GM19467 (cell line): Measurements from ENCODE around the gene MICAL1.

Experiments
- ATAC-seq: cut with Tn5 transposase; IDR thresholded peaks from one replicate; pipeline ENCODE4 v1.9.1; 2021; ENCODE audit warnings: mild to moderate bottlenecking, moderate library complexity; ENCODE audit not compliant: unreplicated experiment

MICAL1 gene

DNA sequence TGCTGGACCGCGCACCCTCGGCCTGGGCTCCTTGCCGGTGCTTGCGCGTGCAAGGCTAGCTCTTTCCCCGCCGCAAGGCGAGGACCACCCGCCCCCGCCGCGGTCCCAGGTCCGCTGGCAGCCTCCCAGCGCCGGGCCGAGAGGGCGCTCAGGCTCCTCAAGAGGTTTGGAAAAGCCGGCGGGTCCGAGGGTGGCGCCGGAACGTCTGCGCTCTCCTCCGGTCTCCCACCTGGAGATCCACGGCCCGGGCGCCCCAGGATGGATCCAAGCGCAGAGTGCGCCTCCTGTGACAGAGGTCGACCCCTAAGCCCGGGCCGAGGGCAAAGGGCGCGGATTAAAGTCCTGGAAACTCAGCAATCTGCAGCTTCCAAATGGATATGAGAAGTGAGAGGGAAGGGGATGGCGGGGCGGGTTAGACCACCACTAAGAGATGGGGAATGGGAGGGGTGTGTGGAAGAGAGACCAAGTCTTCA, 575 bp upstream of the MICAL1 start:
- peak; percentile 1 for ATAC-seq

DNA sequence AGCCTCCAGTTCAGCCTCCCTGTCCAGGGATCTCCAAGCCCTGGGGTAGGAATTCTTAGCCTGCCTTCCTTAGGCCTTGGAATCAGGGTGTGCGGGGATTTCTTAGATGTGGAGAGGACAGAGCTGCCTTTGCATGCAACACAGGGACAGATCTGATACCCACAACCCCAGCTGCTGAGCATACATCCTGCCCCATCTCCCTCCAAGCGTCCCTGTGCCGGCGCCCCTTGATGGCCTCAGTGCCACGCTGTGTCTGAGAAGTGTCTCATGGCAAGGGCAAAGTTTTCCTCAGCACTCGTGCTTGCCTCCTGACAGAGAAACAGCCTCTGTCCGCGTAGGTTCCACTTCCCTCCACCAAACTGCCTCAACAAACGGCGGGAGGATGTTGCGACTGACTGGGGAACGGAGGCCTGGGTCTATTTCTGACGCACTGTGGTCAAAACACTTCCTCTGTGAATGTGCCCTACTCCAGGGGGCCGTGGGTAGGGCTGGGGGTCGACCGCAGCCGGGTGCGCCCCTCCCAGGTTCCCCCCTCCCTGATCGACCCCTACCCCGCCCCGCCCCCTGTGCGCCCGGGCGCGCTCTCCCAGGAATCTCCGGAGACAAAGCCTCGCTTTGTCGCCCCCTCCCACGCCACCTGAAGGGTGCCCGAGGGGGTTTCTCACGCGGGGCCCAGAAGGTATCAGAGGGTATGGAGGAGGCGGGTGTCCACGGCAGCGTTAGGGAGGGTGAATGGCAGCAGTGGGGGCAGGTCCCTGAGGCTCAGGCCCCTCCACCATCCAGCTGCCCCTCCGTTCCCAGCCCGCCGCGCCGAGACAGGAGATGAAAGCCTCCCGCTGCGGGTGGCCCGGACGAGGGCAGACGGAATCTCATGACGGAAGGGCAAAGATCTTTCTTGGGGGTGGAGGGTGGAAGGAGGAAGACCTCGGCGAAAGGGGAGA, 806 bp downstream of the MICAL1 start:
- peak; percentile 24 for ATAC-seq

DNA sequence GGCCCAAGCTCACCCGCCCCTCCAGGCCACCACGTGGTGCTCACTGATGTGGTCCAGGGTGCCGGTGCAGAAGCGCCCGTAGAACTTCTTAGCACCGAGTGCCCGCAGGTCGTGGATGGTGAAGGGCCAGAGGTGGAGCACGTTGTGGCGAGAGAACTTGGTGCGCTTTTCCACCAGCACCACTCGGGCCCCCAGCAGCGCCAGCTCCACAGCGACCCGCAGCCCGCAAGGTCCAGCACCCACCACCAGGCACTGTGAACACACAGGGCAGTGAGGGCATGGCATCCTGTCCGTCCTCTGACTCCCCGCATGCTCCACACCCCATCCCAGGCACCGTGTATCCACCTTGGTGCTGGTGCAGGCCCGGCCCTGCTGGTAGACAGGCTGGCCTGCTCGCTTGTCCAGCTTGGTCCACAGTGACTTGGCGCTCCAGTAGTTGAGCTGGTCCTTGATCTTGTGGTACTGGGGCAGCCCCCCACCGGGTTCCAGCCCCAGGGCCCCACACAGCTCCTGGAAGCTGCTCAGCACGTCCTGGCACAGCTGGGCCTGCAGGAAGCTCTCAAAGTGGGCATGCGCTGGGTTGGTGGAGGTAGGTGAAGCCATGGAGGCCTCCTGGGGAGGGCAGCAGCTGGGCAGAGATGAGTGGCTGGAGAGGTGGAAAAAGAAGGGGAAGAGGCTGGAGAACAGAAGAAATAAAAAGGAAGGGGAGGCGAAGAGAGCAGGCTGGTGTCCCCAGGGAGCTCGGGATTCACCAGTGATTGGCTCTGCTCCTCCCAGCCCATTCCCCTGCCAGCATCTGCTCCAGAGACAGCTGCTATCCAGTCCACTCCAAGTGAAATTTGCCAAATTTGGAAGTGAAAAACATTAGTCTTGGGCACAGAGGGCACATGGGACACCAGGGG, 1.7 kb downstream of the MICAL1 start:
- no peak for ATAC-seq

DNA sequence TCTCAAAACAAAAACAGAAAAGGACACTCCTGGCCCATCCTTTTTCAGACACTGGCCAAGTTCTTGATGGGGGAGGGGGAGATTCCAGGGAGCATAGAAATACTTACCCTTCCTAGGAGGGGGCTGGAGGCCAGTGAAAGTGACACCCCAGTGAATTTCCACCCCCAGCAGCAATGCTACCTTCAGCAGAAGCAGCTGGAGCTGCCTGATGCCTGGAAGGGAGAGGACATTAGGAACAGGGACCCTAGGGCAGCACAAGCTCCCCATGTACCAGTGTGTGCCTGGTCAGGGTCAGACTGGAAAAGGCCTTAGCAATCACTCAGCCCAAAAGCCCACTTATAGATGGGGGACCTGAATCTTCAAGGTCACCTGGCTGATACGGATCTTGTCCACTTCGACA, 2.4 kb downstream of the MICAL1 start:
- ATAC-seq: no peak

DNA sequence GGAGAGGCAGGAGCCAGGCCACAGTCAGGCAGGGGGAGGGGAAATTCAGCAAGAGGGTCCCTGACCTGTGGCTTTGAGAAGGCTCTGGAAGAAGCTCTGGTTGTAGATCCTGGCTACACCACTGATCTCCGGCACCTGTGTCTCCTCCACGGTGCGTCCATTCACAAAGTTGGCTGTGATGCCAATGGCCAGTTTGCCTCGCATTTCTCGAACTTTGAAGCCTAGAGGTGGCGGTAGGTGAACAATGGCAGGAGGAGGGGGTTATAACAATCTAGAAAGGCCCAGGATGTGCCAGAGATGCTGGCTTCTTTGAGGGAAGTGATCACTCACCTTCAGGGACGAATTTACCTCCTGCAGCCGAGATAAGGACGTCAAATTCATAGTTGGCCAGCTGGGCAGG, 3.4 kb downstream of the MICAL1 start:
- no peak for ATAC-seq

DNA sequence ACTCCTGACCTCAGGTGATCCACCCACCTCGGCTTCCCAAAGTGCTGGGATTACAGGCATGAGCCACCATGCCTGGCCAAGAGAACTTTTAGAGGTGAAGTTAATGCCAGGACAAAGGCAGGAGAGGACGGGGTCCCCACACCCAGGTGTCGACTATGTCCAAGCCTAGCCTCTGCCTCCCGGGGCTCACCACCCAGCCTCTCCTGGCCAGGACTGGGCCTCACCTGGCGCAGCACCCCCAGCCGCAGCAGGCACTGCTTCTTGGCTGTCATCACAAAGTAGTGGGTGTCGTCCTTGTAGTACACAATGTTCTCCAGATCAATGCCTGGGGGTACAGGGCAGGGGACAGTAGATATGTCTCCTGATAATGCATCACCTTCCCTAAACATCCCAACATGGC, 4.2 kb downstream of the MICAL1 start:
- no peak for ATAC-seq

DNA sequence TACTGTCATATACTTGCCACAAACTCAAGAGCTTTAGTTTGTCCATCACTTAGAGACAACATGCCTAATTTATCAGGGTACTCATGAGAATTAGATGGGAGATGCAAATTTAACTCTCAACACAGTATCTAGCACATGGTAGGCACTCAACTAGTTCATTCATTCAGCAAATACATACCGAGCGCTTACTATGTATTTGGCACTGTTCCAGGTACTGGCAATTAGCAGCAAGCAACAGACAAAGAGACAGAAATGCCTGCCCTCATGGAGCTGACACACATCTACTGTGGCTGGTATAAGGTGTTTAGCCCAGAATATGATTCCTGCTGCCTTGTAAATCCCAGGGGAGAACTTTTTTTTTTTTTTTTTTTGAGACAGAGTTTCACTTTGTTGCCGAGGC, 4.8 kb downstream of the MICAL1 start:
- no peak for ATAC-seq

DNA sequence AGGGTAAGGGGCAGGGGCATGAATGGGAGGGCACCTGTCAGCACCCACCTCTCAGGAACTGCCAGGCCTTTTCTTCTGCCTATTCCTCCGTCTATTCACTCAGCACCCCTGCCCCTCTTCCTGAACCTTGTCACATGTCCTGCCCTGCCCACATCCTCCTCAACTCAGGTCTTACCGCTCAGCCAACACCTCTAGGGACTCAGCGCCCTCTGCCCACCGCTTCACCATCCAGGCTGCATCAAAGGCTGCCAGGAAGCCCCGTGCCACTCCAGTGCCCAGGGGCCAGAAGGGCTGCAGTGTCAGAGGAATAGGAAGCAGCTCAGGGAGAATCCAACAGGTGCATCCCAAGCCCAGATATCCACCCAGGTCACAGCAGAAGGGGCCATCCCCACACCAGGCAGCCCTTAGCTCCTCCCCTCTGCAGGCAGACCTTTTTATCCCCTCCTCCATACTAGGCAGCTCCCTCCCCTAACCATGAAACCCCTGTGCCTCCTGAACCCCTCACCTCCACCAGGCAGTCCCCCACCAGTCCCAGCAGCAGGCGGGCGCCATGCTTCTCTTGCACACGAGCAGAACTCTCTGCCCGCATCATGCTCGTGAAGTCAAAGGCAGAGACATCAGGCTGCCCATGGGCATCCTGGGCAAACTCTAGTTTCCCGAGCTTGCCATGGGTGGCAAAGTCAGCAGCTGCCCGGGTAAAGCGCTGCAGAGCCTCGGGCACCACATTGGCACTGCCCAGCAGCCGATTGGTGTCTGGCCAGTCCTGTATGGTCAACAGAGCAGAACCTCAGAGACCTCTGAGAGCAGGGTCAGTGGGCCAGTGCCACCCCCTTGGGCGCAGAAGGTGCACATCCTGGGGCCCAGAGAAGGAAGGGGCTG, 5.5 kb downstream of the MICAL1 start:
- no peak for ATAC-seq

DNA sequence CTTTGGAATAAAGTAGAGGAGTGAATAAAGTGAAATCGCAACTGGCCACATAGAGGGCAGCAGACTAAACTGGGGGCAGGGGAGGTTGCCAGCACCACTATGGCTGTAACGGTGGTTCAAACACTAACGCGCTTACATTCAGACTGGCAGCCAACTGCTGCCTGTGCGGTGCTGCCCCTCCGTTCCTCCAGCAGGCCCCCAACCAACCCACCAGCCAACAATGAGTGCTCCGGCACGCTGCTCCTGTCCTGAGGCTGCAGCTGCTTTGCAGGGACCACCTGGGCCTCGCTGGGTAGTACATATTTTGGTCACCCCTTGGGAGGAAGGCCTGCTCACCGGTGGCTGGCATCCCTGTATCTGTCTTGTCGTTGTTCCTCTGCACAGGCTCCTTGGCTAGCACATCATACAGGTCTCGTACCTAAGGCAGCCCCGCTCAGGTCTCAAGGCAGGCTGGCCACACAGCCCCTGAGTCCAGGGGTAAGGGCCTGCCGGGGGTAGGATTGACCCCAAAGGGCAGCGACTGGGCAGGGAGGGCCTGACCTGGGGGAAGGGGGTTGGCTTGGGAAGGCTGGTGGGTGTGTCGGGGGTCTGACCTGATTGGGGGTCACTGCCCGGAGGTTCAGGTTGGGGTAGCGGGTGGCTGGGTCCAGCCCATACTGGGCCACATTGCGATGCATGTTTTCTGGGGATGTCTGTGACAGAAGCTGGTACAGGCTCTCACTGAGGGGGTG, 6.3 kb downstream of the MICAL1 start:
- no peak for ATAC-seq

DNA sequence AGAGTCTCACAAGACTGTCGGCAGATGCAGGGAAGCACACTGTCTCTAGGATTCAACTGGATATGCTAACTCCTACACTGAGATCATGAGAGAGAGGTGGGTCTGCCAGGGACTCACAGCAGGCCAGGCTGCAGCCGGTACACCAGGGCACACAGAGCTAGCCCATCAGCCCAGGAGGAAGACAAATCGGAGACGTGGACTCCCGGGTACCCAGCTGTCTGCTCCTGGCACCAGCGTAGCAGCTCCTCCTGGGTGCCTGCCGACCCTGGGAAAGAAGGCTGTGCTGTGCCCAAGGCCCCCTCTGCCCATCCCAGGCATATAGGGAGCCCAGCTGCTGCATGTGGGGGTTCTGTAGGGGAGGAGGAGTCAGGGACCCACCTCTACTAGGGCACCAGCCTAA, 7.0 kb downstream of the MICAL1 start:
- no peak for ATAC-seq

DNA sequence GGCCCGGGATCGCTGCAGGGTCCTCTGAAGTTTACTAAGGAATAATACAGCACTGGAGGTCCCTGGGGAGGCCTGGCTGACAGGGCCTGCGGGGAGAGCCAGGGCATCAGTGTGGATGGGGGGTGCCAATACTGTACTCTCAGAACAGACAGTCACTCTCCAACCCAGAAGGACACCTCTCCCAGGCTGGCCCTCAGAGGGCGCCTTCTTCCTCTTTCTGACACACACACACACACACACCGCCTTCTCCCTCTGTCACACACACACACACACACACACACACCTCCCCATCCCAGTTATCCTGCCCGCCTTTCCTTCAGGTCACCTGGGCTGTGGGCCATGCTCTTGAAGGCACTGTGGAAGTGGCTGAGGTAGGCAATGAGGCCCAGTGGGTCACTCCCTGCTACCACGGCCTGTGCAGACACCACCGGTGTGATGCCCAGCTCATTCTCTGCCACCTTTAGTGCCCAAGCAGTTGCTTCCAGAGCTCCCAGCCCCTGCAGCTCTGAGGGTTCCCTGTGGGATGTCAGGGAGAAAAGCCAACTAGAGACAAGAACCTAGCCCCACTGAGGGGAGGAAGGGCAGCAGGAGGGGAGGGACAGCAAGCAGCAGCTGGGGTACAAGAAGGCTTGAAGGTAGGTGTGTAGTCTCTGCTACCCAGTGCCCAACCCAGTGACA, 7.6 kb downstream of the MICAL1 start:
- ATAC-seq: no peak

DNA sequence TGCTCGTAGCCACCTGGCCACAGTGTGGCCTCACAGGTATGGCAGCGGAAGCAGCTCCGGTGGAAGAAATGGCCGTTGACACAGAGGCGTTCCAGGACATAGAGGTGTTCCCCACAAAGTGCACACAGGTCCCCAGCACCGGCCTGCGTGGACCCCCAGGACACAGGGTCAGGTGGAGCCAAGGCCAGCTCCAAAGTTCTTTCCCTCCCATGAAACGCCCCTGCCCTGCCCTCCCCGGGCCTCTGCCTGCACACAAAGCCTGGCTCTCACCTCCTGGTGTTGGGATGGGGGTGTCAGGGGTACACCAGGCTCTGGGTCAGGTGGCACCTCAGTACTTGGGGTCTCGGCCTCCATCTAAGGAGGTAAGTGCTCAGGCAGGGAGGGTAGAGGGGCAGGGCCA, 8.5 kb downstream of the MICAL1 start:
- ATAC-seq: no peak

DNA sequence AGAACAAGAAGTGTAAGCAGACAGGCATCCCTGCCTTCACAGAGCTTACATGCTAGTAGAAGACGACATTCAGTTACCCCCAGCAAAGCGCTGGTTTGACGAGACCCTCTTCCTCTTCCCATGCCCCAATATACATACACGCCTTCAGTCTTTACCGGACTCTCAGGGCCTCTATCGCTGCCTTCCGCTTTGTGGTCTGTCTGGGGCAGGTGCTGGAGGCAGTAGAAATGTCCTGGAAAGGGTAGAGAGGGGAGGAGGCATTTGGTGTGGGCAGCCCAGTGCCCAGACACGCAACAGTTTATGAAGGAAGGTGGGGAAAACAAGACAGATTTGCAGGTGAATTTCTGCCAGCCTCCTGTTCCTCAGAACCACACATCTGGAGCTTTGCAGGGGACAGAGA, 9.0 kb downstream of the MICAL1 start:
- ATAC-seq: no peak

DNA sequence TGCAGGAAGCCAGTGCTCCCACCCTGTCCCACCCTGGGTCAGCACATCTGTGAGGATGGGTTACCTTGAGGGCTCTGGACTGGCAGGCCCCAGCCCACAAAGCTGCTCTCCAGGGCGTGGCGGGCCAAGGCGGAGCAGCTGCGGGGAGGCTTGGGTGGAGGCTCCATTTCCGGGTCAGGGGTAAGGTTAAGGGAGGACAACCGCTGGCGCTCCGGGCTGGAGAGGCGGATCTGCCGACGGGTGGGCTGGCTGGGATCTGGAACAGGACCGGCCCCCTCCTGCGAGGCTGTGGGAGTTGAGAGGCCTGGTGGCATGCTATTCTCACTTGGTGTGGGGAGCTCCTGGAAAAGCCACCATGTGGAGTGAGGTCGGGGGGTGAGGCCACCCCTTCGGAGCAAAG, 9.5 kb downstream of the MICAL1 start:
- no peak for ATAC-seq

DNA sequence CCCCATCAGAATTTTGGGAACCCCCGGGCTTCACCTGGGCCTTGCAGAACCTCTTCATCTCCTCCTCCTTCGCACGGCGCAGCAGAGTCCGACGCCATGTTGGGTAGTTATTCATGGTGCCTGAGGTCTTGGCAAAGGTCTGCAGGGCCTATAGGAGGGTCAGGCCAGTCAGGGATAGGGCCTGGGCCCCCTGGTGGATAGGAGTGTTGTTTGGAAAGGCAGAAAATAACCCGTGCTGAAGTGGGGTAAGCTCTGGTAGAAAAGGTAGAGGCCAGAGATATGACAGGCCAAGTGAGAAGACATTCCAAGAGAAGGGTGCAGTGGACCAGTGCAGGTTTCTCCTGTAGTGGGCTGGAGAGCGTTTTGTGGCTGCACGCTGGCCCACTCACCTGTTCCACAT, 10.2 kb downstream of the MICAL1 start:
- ATAC-seq: no peak

DNA sequence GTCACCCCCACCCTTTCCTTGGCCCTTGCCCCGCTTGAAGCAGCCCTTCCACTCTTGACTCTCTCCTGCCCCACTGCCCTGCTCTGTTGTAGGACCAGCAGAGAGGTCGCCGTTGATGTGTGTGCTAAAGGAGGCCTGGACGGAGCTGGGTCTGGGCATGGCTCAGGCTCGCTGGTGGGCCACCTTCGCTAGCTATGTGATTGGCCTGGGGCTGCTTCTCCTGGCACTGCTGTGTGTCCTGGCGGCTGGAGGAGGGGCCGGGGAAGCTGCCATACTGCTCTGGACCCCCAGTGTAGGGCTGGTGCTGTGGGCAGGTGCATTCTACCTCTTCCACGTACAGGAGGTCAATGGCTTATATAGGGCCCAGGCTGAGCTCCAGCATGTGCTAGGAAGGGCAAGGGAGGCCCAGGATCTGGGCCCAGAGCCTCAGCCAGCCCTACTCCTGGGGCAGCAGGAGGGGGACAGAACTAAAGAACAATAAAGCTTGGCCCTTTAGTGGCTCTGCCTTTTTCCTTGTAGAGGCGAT, 12.1 kb downstream of the MICAL1 start:
- ATAC-seq: no peak

DNA sequence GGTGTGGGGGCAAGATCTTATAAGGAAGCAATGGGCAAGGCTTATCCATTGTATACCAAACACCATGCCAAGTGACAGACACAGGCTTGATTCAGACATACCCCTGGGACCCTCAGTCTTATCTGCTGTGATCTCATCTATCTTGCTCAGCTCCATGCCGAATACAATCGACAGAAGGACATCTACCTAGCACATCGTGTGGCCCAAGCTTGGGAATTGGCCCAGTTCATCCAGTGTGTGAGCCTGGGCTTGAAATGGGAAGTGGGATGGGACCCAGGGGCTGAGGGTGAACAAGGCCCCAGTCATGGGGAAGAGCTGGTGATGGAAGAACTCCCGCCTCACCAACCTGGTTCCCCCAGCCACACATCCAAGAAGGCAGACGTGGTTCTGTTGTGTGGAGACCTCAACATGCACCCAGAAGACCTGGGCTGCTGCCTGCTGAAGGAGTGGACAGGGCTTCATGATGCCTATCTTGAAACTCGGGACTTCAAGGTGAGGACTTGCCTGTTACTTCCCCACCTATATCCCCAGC, 13.1 kb downstream of the MICAL1 start:
- no peak for ATAC-seq

DNA sequence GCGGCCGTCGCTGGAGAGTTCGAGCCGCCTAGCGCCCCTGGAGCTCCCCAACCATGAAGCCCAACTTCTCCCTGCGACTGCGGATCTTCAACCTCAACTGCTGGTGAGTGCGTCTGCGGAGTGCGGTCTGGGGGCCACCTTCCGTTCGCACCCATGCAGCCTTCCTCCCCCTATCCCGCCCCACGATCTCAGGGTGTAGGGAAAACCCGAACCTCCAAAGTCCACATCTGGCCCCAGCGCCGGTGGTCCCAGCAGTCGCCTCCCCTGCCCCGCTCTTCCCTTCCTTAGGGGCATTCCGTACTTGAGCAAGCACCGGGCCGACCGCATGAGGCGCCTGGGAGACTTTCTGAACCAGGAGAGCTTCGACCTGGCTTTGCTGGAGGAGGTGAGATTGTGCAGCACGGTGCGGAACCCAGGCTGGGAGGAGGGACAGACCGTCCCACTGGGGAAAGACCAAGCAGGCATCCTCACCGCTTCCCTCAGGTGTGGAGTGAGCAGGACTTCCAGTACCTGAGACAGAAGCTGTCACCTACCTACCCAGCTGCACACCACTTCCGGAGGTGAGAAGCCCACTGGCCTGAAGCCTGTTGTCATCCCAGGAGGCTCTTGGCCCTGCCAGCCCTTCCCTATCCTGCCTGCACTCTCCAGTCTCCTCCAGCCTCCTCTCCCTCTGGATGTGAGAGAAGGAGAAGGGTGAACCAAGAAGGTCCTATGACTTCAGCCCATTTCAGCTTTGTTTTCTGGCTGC, 14.3 kb downstream of the MICAL1 start:
- peak; percentile 14 for ATAC-seq
